Ishikawa (cell line): ENCODE data around the gene JOSD1.

Source experiments
- CEBPB ChIP-seq: IDR thresholded peaks from 2 replicates; pipeline ENCODE4 v1.6.1; 2012
- CREB1 ChIP-seq: IDR thresholded peaks from 2 replicates; pipeline ENCODE4 v1.6.1; 2012; ENCODE audit warnings: low read depth
- EGR1 ChIP-seq: IDR thresholded peaks from 2 replicates; pipeline ENCODE4 v1.6.1; 2012
- EP300 ChIP-seq: IDR thresholded peaks from 2 replicates; pipeline ENCODE4 v1.6.1; 2012; ENCODE audit warnings: borderline replicate concordance
- FOXM1 ChIP-seq: IDR thresholded peaks from 2 replicates; pipeline ENCODE4 v1.6.1; 2012; ENCODE audit warnings: low read depth, borderline replicate concordance
- NFIC ChIP-seq: IDR thresholded peaks from 2 replicates; pipeline ENCODE4 v1.6.1; 2012
- RAD21 ChIP-seq: IDR thresholded peaks from 2 replicates; pipeline ENCODE4 v1.6.1; 2012; ENCODE audit warnings: low read depth
- TAF1 ChIP-seq: IDR thresholded peaks from 2 replicates; pipeline ENCODE4 v1.6.1; 2012; ENCODE audit warnings: low read depth, mild to moderate bottlenecking
- TCF12 ChIP-seq: IDR thresholded peaks from 2 replicates; pipeline ENCODE4 v1.6.1; 2012; ENCODE audit warnings: low read depth
- TEAD4 ChIP-seq: IDR thresholded peaks from 2 replicates; pipeline ENCODE4 v1.6.1; 2012
- YY1 ChIP-seq: IDR thresholded peaks from 2 replicates; pipeline ENCODE4 v1.6.1; 2012; ENCODE audit warnings: low read depth
- ZBTB7A ChIP-seq: IDR thresholded peaks from 2 replicates; pipeline ENCODE4 v1.6.1; 2012; ENCODE audit warnings: low read depth
- TF ChIP-seq, protein P1 (sequence below): IDR thresholded peaks from 2 replicates; pipeline ENCODE4 v1.6.1; 2012
- TF ChIP-seq, protein P2 (sequence below): IDR thresholded peaks from 2 replicates; pipeline ENCODE4 v1.6.1; 2012
- TF ChIP-seq, protein P3 (sequence below): IDR thresholded peaks from 2 replicates; pipeline ENCODE4 v1.6.1; 2012; ENCODE audit warnings: low read depth, mild to moderate bottlenecking

Gene JOSD1

DNA sequence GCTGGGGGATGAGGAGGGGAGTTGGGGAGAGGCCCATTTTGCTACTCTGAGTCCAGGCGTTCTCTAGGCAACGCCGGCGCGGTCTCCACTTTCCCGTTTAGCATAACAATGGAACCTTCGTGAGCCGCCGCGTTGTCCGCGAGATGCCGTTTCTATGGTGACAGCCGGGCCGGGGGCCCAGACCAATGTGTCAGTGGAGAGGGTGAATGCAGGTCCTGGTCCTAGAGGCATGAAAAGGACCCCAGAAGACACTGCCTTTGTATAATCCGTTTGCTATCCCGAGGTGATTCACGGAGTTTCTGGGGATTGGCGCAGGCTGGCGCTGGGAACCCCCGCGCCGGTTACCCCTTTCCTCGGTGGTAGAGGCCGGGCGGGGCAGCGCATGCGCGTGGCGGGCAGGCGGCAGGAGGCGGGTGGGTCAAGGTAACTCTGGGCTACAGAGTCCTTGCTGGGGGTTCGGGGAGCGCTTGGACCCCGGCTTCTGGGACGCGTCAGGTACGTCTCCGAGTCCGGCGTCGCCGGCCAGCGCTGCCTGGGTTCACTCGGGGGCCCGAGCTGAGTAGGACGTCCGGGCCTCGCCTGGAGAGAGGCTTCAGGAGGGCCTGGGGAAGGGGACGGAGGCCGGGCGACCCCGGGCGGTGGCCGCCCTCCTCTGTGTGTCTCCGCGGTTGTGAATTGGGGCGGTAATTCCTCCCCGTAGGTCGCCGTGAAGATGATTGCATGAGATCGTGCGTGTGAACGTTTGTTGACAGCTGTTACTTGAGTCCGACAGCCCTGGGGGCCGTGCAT lies 44.3 kb downstream of the JOSD1 start, which contains the start of the genes CBY1 and FAM227A:
TSS of gene CBY1 (plus strand) at position 383 of the 789 bp plus-strand sequence. CDS start 11,417 bp downstream, outside the sequence.
TSS of gene FAM227A (minus strand) at position 137 of the 789 bp plus-strand sequence. CDS start 6,224 bp downstream, outside the sequence.
- TF ChIP-seq ZBTB7A (peak; percentile 29; the same call in 1 of the 2 replicates), YY1 (0 out of 2 replicates have a peak, but pooled peaks have one; percentile 46), NFIC (no peak), TAF1 (peak; percentile 84), TEAD4 (no peak), EP300 (peak; percentile 70; the same call in 1 of the 2 replicates)
- TF ChIP-seq, protein P1, sequence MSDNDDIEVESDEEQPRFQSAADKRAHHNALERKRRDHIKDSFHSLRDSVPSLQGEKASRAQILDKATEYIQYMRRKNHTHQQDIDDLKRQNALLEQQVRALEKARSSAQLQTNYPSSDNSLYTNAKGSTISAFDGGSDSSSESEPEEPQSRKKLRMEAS, result peak; percentile 11; the same call in 1 of the 2 replicates

DNA sequence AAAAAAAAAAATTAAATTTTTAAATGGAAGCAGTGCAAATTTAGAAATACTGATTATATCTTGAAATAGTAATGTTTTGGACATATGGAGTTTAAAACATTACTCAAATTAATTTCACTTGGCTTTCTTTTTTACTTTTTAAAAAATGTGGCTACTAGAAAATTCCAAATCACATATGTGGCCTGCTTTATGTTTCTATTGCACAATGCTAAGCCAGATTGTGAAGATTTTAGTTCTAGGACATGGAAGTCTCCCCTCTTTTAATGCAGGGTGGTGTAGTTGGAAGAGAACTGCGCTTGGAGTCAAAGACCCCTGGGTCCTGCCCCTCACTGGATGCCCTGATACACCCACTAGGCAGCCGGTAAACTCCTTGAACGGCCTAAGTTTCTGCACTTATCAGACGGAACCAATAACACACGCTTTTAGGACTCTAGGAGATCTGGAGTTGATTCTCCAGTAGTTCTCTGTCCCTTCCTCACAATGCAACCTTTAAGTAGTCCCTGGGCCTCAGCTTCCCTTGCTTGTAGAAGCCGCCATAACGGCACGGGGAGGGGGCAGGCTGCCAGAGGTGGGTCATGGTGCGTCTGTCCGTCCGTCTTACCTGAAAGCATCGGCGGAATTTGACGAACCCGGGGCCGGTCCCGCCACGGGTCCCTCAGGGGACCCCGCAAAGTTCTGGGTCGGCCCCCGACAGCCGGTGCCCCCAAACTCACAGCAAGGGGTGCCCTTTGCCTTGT lies 45.1 kb downstream of the JOSD1 start:
- TF ChIP-seq TCF12 (0 out of 2 replicates have a peak, but pooled peaks have one; percentile 11), RAD21 (no peak), FOXM1 (no peak), EGR1 (no peak), TAF1 (no peak), CREB1 (no peak), TEAD4 (0 out of 2 replicates have a peak, but pooled peaks have one; percentile 43), NFIC (0 out of 2 replicates have a peak, but pooled peaks have one; percentile 11), YY1 (peak; percentile 68; the same call in 1 of the 2 replicates), EP300 (no peak), CEBPB (peak; percentile 46; the same call in 1 of the 2 replicates), ZBTB7A (peak; percentile 79)
- TF ChIP-seq, protein P1, result no peak; the same call in 1 of the 2 replicates
- TF ChIP-seq, protein P2, sequence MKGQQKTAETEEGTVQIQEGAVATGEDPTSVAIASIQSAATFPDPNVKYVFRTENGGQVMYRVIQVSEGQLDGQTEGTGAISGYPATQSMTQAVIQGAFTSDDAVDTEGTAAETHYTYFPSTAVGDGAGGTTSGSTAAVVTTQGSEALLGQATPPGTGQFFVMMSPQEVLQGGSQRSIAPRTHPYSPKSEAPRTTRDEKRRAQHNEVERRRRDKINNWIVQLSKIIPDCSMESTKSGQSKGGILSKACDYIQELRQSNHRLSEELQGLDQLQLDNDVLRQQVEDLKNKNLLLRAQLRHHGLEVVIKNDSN, result no peak
- TF ChIP-seq, protein P3, sequence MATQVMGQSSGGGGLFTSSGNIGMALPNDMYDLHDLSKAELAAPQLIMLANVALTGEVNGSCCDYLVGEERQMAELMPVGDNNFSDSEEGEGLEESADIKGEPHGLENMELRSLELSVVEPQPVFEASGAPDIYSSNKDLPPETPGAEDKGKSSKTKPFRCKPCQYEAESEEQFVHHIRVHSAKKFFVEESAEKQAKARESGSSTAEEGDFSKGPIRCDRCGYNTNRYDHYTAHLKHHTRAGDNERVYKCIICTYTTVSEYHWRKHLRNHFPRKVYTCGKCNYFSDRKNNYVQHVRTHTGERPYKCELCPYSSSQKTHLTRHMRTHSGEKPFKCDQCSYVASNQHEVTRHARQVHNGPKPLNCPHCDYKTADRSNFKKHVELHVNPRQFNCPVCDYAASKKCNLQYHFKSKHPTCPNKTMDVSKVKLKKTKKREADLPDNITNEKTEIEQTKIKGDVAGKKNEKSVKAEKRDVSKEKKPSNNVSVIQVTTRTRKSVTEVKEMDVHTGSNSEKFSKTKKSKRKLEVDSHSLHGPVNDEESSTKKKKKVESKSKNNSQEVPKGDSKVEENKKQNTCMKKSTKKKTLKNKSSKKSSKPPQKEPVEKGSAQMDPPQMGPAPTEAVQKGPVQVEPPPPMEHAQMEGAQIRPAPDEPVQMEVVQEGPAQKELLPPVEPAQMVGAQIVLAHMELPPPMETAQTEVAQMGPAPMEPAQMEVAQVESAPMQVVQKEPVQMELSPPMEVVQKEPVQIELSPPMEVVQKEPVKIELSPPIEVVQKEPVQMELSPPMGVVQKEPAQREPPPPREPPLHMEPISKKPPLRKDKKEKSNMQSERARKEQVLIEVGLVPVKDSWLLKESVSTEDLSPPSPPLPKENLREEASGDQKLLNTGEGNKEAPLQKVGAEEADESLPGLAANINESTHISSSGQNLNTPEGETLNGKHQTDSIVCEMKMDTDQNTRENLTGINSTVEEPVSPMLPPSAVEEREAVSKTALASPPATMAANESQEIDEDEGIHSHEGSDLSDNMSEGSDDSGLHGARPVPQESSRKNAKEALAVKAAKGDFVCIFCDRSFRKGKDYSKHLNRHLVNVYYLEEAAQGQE, result no peak

DNA sequence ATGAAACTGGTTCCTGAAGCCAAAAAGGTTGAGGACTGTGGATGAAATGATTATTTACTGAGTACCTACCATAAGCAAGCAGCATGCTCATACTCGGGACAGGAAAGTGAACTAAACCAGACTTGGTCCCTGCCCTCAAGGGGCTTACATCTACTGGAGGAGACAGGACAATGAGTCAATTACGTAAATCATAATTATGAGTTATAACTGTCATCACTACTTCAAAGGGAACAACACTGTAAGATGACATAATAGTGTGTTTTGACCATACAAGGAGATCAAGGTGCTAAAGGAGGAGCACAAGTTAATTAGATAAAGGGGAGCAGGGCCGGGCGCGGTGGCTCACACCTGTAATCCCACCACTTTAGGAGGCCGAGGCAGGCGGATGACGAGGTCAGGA lies 47.0 kb downstream of the JOSD1 start:
- TF ChIP-seq, protein P1, result no peak
- TF ChIP-seq EGR1, result no peak
- TF ChIP-seq TCF12, result no peak
- TF ChIP-seq, protein P3, result no peak
- TF ChIP-seq ZBTB7A, result no peak
- TF ChIP-seq, protein P2, result no peak
- TF ChIP-seq CEBPB, result no peak
- no peak for TF ChIP-seq CREB1
- TF ChIP-seq TEAD4, result no peak
- TF ChIP-seq YY1, result no peak
- TF ChIP-seq FOXM1, result no peak
- TF ChIP-seq TAF1, result no peak
- no peak for TF ChIP-seq NFIC
- no peak for TF ChIP-seq RAD21
- no peak for TF ChIP-seq EP300

DNA sequence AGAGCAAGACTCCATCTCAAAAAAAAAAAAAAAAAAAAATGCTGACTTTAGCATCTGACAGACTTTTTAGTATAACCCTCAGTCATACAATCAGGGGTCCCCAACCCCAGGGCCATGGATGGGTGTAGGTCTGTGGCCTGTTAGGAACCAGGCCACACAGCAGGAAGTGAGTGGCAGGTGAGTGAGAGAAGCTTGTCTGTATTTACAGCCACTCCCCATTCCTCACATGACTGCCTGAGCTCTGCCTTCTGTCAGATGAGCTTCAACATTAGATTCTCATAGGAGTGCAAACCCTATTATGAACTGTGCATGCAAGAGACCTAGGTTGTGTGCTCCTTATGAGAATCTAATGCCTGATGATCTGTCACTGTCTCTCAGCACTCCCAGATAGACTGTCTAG lies 47.9 kb downstream of the JOSD1 start:
- TF ChIP-seq CEBPB, result no peak
- TF ChIP-seq, protein P2, result peak; percentile 58; the same call in 1 of the 2 replicates
